GM06990 (cell line): Measurements from ENCODE around the gene SHC3.

ENCODE experiments used
- DNase-seq: peaks from one replicate; pipeline ENCODE4 v3.0.0-alpha.2; 2011; ENCODE audit not compliant: insufficient read length; ENCODE audit errors: extremely low read depth
- H3K27me3 ChIP-seq: replicated peaks from 2 replicates; pipeline ENCODE4 v1.6.0; 2011; ENCODE audit warnings: low read length; ENCODE audit not compliant: control insufficient read depth, insufficient read depth
- H3K36me3 ChIP-seq: 2 replicates; pipeline ENCODE4 v1.5.1; 2011; ENCODE audit warnings: low read length; ENCODE audit not compliant: control insufficient read depth, insufficient read depth
- H3K4me3 ChIP-seq: replicated peaks from 2 replicates; pipeline ENCODE4 v1.5.1; 2011; ENCODE audit warnings: low read depth, mild to moderate bottlenecking, control low read depth, low read length
- CTCF ChIP-seq: IDR thresholded peaks from 2 replicates; pipeline ENCODE4 v1.5.1; 2011; ENCODE audit warnings: low read length, control low read depth, mild to moderate bottlenecking, inconsistent platforms; ENCODE audit not compliant: insufficient read depth, poor library complexity, severe bottlenecking

SHC3 gene

DNA sequence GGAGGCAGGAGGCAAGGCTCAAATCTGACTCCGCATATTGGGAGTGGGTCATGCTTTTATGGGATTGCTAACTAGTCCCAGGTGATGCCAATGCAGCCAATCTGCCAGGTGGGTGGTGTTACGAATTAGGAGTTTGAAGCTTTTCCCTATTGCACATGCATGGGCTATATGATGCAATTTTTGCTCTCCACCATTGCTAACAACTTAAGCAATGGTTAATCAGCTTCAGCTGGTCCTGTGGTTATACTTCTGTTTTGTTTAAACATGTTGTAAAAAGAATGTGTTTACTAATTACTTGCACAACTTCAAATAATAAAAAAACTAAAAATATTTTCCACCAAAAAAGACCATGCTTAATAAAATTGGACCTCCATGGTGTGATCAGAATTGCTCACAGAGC is 55.7 kb downstream of the SHC3 start:
- Histone ChIP-seq H3K4me3 (no peak overlapping the region), H3K27me3 (no peaks in the 10 kb centered on the region; the same call in 1 of the 2 replicates), H3K36me3 (no peaks in the 10 kb centered on the region)
- DNase-seq = no peak
- no peak for TF ChIP-seq CTCF

- Histone ChIP-seq H3K4me3 (no peak overlapping the region), H3K36me3 (no peaks in the 10 kb centered on the region), H3K27me3 (no peaks in the 10 kb centered on the region; the same call in 1 of the 2 replicates)
- no peak for DNase-seq
- TF ChIP-seq CTCF = no peak
These were observed 57.9 kb downstream of the SHC3 start for GRCh38 chr9:89120704-89121103.

- Histone ChIP-seq H3K4me3 (no peak overlapping the region), H3K36me3 (no peaks in the 10 kb centered on the region), H3K27me3 (no peaks in the 10 kb centered on the region)
- no peak for TF ChIP-seq CTCF
- DNase-seq = no peak
These were observed 61.8 kb downstream of the SHC3 start for GRCh38 chr9:89116805-89117192.

- no peak for TF ChIP-seq CTCF
These were observed 62.4 kb downstream of the SHC3 start for GRCh38 chr9:89116064-89116804.

DNA sequence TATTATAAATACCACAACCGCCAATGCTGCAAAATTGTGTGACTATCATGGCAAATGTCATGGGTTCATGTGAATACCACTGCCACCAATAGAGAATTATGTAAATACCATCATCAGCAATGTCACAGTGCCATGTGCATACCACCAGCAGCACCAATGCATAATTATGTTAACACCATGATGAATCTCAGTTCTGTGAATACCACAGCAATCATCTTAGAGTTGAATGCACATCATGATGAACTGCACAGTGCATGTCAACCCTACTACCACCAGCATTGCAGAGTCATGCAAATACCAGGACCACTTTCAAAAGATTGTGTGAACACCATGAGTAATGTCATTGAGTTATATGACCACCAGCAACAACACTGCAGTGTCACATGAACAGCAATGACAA is 63.2 kb downstream of the SHC3 start:
- no peaks in the 10 kb centered on the region for H3K36me3 ChIP-seq
- no peaks in the 10 kb centered on the region for H3K27me3 ChIP-seq
- no peak for TF ChIP-seq CTCF
- H3K4me3 ChIP-seq = no peak overlapping the region
- no peak for DNase-seq

More at GRCh38 chr9:89116064-89116804, 62.4 kb downstream of the SHC3 start:
- Histone ChIP-seq H3K27me3 (no peaks in the 10 kb centered on the region), H3K4me3 (no peak overlapping the region), H3K36me3 (no peaks in the 10 kb centered on the region)
- no peak for DNase-seq
